Spleen (tissue), 11 donors: ENCODE data around the gene PLEKHH1. TPM values are rescaled to one million over a fixed set of nuclear protein-coding genes. Genes with fewer than 3 reads are reported as not detected.

ENCODE experiments used
- DNase-seq: peaks from one replicate; pipeline ENCODE4 v3.0.0-alpha.2; 2020
- H3K27ac ChIP-seq, 8 donors: fragments of 200-600 bp; sonication (generic) in 7 of 8; 1 replicate in 4 of 8; 2 replicates in 4 of 8; pipeline versions ENCODE4 v1.5.0 to v1.8.0; 2016 to 2021; ENCODE audit warnings: inconsistent platforms in 4 of 8, mild to moderate bottlenecking in 4 of 8, moderate library complexity in 1 of 8
- H3K27me3 ChIP-seq, 7 donors: fragments of 200-600 bp; sonication (generic) in 6 of 7; replicated peaks in 1 of 7; 1 replicate in 4 of 7; 2 replicates in 3 of 7; pipeline versions ENCODE4 v1.5.0 to v1.8.0; 2016 to 2021; ENCODE audit warnings: inconsistent platforms in 3 of 7, mild to moderate bottlenecking in 1 of 7
- H3K36me3 ChIP-seq, 6 donors: fragments of 200-600 bp; sonication (generic) in 5 of 6; 1 replicate in 4 of 6; 2 replicates in 2 of 6; pipeline versions ENCODE4 v1.5.0 to v1.8.0; 2016 to 2021; ENCODE audit warnings: inconsistent platforms in 2 of 6
- H3K4me1 ChIP-seq, 6 donors: fragments of 200-600 bp; sonication (generic) in 5 of 6; 1 replicate in 3 of 6; 2 replicates in 3 of 6; pipeline versions ENCODE4 v1.5.0 to v1.8.0; 2016 to 2021; ENCODE audit warnings: inconsistent platforms in 3 of 6
- H3K4me3 ChIP-seq, 8 donors: fragments of 200-600 bp; sonication (generic) in 7 of 8; 1 replicate in 4 of 8; 2 replicates in 4 of 8; pipeline versions ENCODE4 v1.5.0 to v1.8.0; 2016 to 2021; ENCODE audit warnings: inconsistent platforms in 4 of 8, mild to moderate bottlenecking in 4 of 8, moderate library complexity in 2 of 8
- H3K9me3 ChIP-seq, 8 donors: fragments of 200-600 bp; sonication (generic) in 7 of 8; 1 replicate in 4 of 8; 2 replicates in 4 of 8; pipeline versions ENCODE4 v1.5.0 to v1.8.0; 2016 to 2021; ENCODE audit warnings: inconsistent platforms in 4 of 8
- POLR2A ChIP-seq, 3 donors: fragments of 450-650 bp; IDR thresholded peaks; one replicate each; pipeline ENCODE4 v1.5.1; 2017; ENCODE audit warnings: antibody characterized with exemption in 3 of 3, mild to moderate bottlenecking in 1 of 3
- POLR2AphosphoS5 ChIP-seq, 3 donors: sonication (generic); formaldehyde crosslinking; IDR thresholded peaks; one replicate each; pipeline ENCODE4 v1.5.1; 2017; ENCODE audit warnings: antibody characterized with exemption in 3 of 3
- WGBS, 5 donors: extraction: QIAGEN DNeasy Blood & Tissue Kit in 3 of 5; methylation state at CpG; one replicate each; pipeline versions ENCODE4 v1.1.5 to v1.1.7; 2013 to 2018; 5-methylcytosine and 5-hydroxymethylcytosine counted together
- intact Hi-C: fragments of 100-400 bp; cut with DNase I; formaldehyde crosslinking; loops from one replicate; pipeline ENCODE4 v1.15.0; 2023; ENCODE audit warnings: low total_unique reads
- polyA plus RNA-seq, 3 donors: library from polyadenylated mRNA; stranded (reverse); fragments of 200-250 nt; gene quantifications; one replicate each; pipeline ENCODE4 v1.2.1, GENCODE V29; 2013
- total RNA-seq, 7 donors: library from RNA; depleted of rRNA in 3 of 7; stranded (reverse); fragments of >200 nt in 3 of 7; fragmentation: NEBNext Ultra II Directional in 4 of 7; extraction: Animal tissue kit (Norgen Biotek cat#: 25700) in 4 of 7; gene quantifications; one replicate each; pipeline versions ENCODE4 v1.1.0 to v1.2.1, GENCODE V29; 2016 to 2021
- TF ChIP-seq, protein P1 (sequence below), 11 experiments: fragments of 200-600 bp in 7 of 11; fragments of 450-650 bp in 4 of 11; sonication (generic) in 4 of 11; IDR thresholded peaks in 8 of 11; conservative IDR thresholded peaks in 3 of 11; 1 replicate in 7 of 11; 2 replicates in 4 of 11; pipeline versions ENCODE4 v1.4.0 to v1.8.0; 2016 to 2021; ENCODE audit warnings: antibody characterized with exemption in 11 of 11, inconsistent platforms in 4 of 11, mild to moderate bottlenecking in 1 of 11
- donor health status: healthy with polysubstance abuse.
- donor health status: DM: no; HTN: no; CAD: no; lungs with moderate emphysema.
- donor health status: DM: no; HTN: no; CAD: no.
- donor health status: Bipolar disorder and iron deficiency.
- donor health status: healthy.
- donor health status: DM: no; HTN: no; CAD: no.
- donor health status: DM: yes; HTN: yes; CAD: no.

PLEKHH1 gene
- total and polyA plus RNA-seq, 10 donors: 0.56 to 7.1 (median 4.1) TPM

DNA sequence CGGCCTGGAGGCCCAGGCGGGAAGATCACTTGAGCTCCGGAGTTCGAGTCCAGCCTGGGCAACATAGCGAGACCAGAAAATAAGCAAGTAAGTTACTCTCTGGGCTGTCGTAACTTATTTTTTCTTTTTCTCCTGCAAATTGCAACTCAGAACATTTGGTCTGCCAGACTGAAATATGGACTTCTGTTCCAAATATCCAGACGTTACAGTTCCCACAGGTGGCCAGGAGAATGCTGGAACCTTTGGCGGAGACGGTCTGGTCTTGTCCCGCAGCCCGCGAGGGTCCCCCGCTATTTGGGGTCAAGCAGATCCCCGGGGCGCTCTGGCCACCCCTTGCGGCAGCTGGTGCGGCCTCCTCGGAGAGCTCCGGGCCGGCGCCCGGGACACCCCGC lies 488 bp upstream of the PLEKHH1 start:
- no peaks in the 10 kb centered on the region for H3K9me3 ChIP-seq
- peaks cover 0 to 21% (median 14%) of the 10 kb centered on the region in 6 donors for H3K4me1 ChIP-seq
- peak overlapping the region in 4 of 8 donors; percentile 38 to 70 (median 50) for H3K27ac ChIP-seq
- TF ChIP-seq, protein P1, sequence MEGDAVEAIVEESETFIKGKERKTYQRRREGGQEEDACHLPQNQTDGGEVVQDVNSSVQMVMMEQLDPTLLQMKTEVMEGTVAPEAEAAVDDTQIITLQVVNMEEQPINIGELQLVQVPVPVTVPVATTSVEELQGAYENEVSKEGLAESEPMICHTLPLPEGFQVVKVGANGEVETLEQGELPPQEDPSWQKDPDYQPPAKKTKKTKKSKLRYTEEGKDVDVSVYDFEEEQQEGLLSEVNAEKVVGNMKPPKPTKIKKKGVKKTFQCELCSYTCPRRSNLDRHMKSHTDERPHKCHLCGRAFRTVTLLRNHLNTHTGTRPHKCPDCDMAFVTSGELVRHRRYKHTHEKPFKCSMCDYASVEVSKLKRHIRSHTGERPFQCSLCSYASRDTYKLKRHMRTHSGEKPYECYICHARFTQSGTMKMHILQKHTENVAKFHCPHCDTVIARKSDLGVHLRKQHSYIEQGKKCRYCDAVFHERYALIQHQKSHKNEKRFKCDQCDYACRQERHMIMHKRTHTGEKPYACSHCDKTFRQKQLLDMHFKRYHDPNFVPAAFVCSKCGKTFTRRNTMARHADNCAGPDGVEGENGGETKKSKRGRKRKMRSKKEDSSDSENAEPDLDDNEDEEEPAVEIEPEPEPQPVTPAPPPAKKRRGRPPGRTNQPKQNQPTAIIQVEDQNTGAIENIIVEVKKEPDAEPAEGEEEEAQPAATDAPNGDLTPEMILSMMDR (IDR thresholded peaks at IDR 0.05 in 8 of 11, conservative IDR thresholded peaks at IDR 0.05 in 3 of 11): no peak
- TF ChIP-seq POLR2A (IDR thresholded peaks at IDR 0.05): no peak
- no peak for TF ChIP-seq POLR2AphosphoS5 (IDR thresholded peaks at IDR 0.05)
- no peak for DNase-seq
- H3K36me3 ChIP-seq: no peaks in the 10 kb centered on the region
- peak overlapping the region; percentile 52 to 86 (median 66) for H3K4me3 ChIP-seq
- 14 to 55% (median 21%) methylated on average over 10 to 23 of the region's 23 CpGs for WGBS, 5 donors
- H3K27me3 ChIP-seq: peaks cover 0 to 30% (median 13%) of the 10 kb centered on the region in 7 donors
- intact Hi-C loops: no loop called here

DNA sequence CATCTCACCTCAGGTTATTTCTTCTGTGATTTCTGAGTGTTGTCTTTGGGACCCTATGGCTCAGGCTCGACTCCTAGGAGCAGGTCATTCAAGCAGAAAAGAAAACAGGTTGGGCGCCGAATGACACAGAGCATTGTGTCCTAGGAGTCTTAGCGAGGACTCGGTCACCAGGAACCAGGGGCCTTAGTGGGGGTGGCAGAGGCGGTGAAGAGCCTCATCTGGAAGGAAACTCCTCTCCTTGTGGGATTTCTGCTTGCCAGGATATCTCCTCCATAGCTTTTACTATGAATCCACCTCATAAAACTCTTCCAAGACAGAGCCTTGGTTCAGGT lies 630 bp downstream of the PLEKHH1 start:
- intact Hi-C loops: no loop called here
- Histone ChIP-seq H3K4me1 (peaks cover 0 to 21% (median 14%) of the 10 kb centered on the region in 6 donors), H3K27me3 (peaks cover 0 to 30% (median 13%) of the 10 kb centered on the region in 7 donors), H3K27ac (peak overlapping the region in 1 of 8 donors; percentile 70), H3K36me3 (no peaks in the 10 kb centered on the region), H3K4me3 (peak overlapping the region; percentile 52 to 86 (median 66)), H3K9me3 (no peaks in the 10 kb centered on the region)
- DNase-seq: no peak
- 43 to 49% (median 47%) methylated on average over 6 of the region's 6 CpGs for WGBS, 5 donors
- TF ChIP-seq POLR2A (IDR thresholded peaks at IDR 0.05): no peak
- TF ChIP-seq, protein P1 (IDR thresholded peaks at IDR 0.05 in 8 of 11, conservative IDR thresholded peaks at IDR 0.05 in 3 of 11): no peak
- no peak for TF ChIP-seq POLR2AphosphoS5 (IDR thresholded peaks at IDR 0.05)

DNA sequence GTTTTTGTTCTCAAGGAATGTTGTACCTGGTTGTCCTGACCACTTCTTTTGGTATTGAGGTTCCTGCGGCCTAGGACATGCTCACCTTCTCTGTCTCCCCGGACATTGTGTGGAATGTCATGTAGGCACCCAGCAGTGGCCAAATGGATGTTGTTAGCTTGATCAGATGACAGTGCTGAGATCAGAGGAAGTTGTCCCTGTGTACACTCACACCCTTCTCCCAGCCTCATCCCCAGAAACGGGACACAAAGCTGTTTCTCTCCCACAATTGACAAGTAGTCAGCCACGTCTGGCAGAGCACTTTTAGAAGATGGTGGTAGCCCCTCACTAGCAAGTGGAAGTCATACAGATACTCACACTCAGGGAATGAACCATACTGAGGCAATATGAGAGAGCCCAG lies 3.0 kb downstream of the PLEKHH1 start:
- H3K4me3 ChIP-seq: no peak overlapping the region
- TF ChIP-seq, protein P1 (IDR thresholded peaks at IDR 0.05 in 8 of 11, conservative IDR thresholded peaks at IDR 0.05 in 3 of 11): no peak
- no peak for TF ChIP-seq POLR2A (IDR thresholded peaks at IDR 0.05)
- no peak overlapping the region for H3K27ac ChIP-seq
- H3K9me3 ChIP-seq: no peaks in the 10 kb centered on the region
- H3K27me3 ChIP-seq: peaks cover 0 to 30% (median 13%) of the 10 kb centered on the region in 7 donors
- WGBS, 5 donors: 78 to 94% (median 81%) methylated on average over 3 to 4 of the region's 4 CpGs
- H3K4me1 ChIP-seq: peaks cover 0 to 21% (median 14%) of the 10 kb centered on the region in 6 donors
- H3K36me3 ChIP-seq: no peaks in the 10 kb centered on the region
- intact Hi-C loops: no loop called here
- DNase-seq: no peak

DNA sequence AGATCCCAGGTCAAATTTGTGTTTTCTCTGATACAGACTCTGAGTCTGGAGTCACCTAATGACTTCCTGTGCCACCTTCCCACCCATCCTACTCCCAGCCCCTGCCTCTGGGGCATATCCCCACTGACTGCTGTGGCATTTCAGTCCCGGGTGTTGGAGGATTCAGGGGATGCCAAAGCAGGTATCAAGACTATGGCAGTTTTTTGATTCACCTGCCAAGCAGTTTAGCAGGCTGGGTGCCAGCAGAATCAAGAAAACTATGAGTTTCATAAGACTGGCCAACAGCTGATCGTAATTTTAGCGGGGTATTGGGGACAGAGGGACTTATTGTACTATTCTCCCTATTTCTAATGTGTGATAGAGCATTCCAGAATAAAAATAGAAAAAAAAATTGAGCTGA lies 4.6 kb downstream of the PLEKHH1 start:
- no peak overlapping the region for H3K27ac ChIP-seq
- no peak for TF ChIP-seq POLR2A (IDR thresholded peaks at IDR 0.05)
- TF ChIP-seq POLR2AphosphoS5 (IDR thresholded peaks at IDR 0.05): no peak
- TF ChIP-seq, protein P1 (IDR thresholded peaks at IDR 0.05 in 8 of 11, conservative IDR thresholded peaks at IDR 0.05 in 3 of 11): no peak
- H3K36me3 ChIP-seq: no peaks in the 10 kb centered on the region
- H3K9me3 ChIP-seq: no peaks in the 10 kb centered on the region
- intact Hi-C loops: no loop called here
- 72 to 87% (median 87%) methylated on average over 3 of the region's 3 CpGs for WGBS, 5 donors
- peaks cover 0 to 33% (median 11%) of the 10 kb centered on the region in 7 donors for H3K27me3 ChIP-seq
- H3K4me1 ChIP-seq: peaks cover 0 to 24% (median 8%) of the 10 kb centered on the region in 6 donors
- no peak overlapping the region for H3K4me3 ChIP-seq
- no peak for DNase-seq
